Kidney (tissue), 14 donors: ENCODE results near the gene SLC52A1. TPM values are rescaled to one million over a fixed set of nuclear protein-coding genes. Genes with fewer than 3 reads are reported as not detected.

Experiments used
- DNase-seq, 5 donors: peaks; one replicate each; pipeline ENCODE4 v3.0.0-alpha.2; 2013 to 2020
- FAIRE-seq: peaks from 2 replicates; lab custom pipeline; 2012; peaks lifted over from hg19 to GRCh38; lab: Jason Lieb, UNC
- H3K27ac ChIP-seq, 2 donors: one replicate each; pipeline ENCODE4 v1.7.0; 2013; ENCODE audit warnings: low read depth in 2 of 2, low read length in 2 of 2, inconsistent platforms in 1 of 2
- H3K27me3 ChIP-seq: one replicate; pipeline ENCODE4 v1.7.1; 2013; ENCODE audit warnings: low read length, inconsistent platforms; ENCODE audit not compliant: control insufficient read depth, insufficient read depth
- H3K36me3 ChIP-seq, 3 donors: one replicate each; pipeline versions ENCODE4 v1.7.0 to v1.7.1; 2013; ENCODE audit warnings: low read length in 3 of 3, control low read depth in 1 of 3, inconsistent platforms in 1 of 3; ENCODE audit not compliant: insufficient read depth in 3 of 3, control insufficient read depth in 2 of 3
- H3K4me1 ChIP-seq, 3 donors: one replicate each; pipeline versions ENCODE4 v1.7.0 to v1.7.1; 2013; ENCODE audit warnings: low read length in 3 of 3, inconsistent platforms in 1 of 3, low read depth in 1 of 3; ENCODE audit not compliant: control insufficient read depth in 2 of 3, insufficient read depth in 2 of 3
- H3K4me3 ChIP-seq, 3 donors: one replicate each; pipeline versions ENCODE4 v1.7.0 to v1.8.1; 2013; ENCODE audit warnings: low read length in 3 of 3, control low read depth in 1 of 3, inconsistent platforms in 1 of 3
- H3K9ac ChIP-seq, 3 donors: one replicate each; pipeline versions ENCODE4 v1.7.0 to v1.7.1; 2013; ENCODE audit warnings: low read length in 3 of 3, control low read depth in 1 of 3, inconsistent platforms in 1 of 3
- H3K9me3 ChIP-seq, 3 donors: one replicate each; pipeline versions ENCODE4 v1.7.0 to v1.7.1; 2013; ENCODE audit warnings: low read length in 3 of 3, control low read depth in 1 of 3, inconsistent platforms in 1 of 3; ENCODE audit not compliant: control insufficient read depth in 2 of 3, insufficient read depth in 1 of 3
- intact Hi-C: fragments of 100-400 bp; cut with DNase I; formaldehyde crosslinking; loops from one replicate; pipeline ENCODE4 v1.11.1; 2022
- polyA plus RNA-seq: library from polyadenylated mRNA; stranded (reverse); fragments of 350-450 nt; fragmentation: Illumina TruSeq; extraction: RNeasy Lipid Tissue Mini Kit (QIAGEN cat#74804); gene quantifications from one replicate; pipeline ENCODE4 v1.2.3, GENCODE V29; 2014; ENCODE audit warnings: low read depth, low replicate concordance; ENCODE audit not compliant: insufficient read depth
- total RNA-seq: library from RNA; stranded (reverse); fragmentation: NEBNext Ultra II Directional; extraction: Animal tissue kit (Norgen Biotek cat#: 25700); gene quantifications from one replicate; pipeline ENCODE4 v1.2.1, GENCODE V29; 2021
- TF ChIP-seq, protein P1 (sequence below): IDR thresholded peaks from 3 replicates; pipeline ENCODE4 v1.5.1; 2012; ENCODE audit warnings: mild to moderate bottlenecking, moderate library complexity, borderline replicate concordance; ENCODE audit not compliant: insufficient read depth; ENCODE audit errors: extremely low read depth
- donor health status: control.
- donor health status: control.
- donor health status: control.
- donor health status: control.
- donor health status: control.
- donor health status: DM: yes; HTN: yes; CAD: no.
- donor health status: Normal renal cell carcinoma (clear cell type).

SLC52A1 gene
- total and polyA plus RNA-seq, 2 donors from 2014 or later, result 0.19 to 0.90 TPM

DNA sequence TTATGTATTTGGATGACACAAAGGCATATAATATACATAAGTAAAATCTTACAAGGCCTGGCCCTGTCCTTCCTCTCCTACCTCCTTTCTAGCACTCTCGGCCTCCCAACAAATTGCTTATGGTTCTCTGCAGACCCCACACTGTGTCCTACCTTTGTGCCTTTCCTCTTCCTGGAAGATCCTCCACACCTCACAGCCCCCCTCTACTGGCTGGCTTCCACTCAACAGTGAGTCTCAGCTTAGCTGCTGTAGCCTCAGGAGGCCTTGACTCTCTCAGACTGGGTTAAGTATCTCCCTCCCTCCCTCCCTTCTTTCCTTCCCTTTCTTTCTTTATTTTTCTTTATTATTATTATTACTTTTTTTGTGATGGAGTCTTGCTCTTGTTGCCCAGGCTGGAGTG, 8.3 kb upstream of the SLC52A1 start:
- Histone ChIP-seq H3K9ac (no peak overlapping the region), H3K9me3 (no peaks in the 10 kb centered on the region), H3K4me3 (no peak overlapping the region), H3K36me3 (no peaks in the 10 kb centered on the region), H3K27ac (no peak overlapping the region), H3K4me1 (no peaks in the 10 kb centered on the region), H3K27me3 (no peaks in the 10 kb centered on the region)
- intact Hi-C loops, result no loop called here
- DNase-seq (no peak), FAIRE-seq (no peak)
- TF ChIP-seq, protein P1, sequence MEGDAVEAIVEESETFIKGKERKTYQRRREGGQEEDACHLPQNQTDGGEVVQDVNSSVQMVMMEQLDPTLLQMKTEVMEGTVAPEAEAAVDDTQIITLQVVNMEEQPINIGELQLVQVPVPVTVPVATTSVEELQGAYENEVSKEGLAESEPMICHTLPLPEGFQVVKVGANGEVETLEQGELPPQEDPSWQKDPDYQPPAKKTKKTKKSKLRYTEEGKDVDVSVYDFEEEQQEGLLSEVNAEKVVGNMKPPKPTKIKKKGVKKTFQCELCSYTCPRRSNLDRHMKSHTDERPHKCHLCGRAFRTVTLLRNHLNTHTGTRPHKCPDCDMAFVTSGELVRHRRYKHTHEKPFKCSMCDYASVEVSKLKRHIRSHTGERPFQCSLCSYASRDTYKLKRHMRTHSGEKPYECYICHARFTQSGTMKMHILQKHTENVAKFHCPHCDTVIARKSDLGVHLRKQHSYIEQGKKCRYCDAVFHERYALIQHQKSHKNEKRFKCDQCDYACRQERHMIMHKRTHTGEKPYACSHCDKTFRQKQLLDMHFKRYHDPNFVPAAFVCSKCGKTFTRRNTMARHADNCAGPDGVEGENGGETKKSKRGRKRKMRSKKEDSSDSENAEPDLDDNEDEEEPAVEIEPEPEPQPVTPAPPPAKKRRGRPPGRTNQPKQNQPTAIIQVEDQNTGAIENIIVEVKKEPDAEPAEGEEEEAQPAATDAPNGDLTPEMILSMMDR, result no peak

DNA sequence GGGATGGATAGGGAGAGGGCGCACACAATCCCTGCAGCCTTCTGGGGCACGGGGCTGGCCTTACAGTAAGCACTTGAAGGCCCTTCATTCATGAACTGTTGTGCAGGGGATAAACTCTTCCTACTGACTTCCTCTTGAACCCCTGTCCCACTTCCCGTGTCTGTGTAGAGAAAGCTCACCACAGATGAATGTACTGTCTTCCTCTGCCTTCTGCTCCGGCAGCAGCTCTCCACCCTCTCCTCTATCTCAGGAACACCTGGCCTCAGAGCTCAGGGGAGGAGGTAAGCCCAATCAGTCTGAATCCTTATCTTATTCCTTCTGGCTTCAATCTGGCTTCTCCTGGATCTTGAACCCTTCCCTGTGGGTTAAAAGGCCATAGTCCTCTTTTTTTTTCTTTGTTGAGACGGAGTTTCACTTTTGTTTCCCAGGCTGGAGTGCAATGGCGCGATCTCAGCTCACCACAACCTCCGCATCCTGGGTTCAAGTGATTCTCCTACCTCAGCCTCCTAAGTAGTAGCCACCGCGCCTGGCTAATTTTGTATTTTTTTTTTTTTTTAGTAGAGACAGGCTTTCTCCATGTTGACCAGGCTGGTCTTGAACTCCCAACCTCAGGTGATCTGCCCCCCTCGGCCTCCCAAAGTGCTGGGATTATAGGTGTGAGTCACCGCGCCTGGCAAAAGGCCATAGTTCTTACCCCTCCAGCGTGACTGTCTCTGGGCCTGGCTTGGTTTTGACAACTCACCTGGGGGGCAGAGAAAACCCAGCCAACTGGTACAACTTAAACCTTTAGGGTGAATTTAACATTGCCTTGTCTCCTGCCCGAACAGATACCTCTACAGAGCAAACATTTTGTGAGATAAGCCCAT, 7.2 kb upstream of the SLC52A1 start:
- TF ChIP-seq, protein P1, result no peak
- intact Hi-C loops, result no loop called here
- Histone ChIP-seq H3K4me1 (no peaks in the 10 kb centered on the region), H3K27ac (no peak overlapping the region), H3K9me3 (no peaks in the 10 kb centered on the region), H3K36me3 (no peaks in the 10 kb centered on the region), H3K4me3 (no peak overlapping the region), H3K9ac (no peak overlapping the region), H3K27me3 (no peaks in the 10 kb centered on the region)
- no peak for FAIRE-seq
- DNase-seq, result no peak

DNA sequence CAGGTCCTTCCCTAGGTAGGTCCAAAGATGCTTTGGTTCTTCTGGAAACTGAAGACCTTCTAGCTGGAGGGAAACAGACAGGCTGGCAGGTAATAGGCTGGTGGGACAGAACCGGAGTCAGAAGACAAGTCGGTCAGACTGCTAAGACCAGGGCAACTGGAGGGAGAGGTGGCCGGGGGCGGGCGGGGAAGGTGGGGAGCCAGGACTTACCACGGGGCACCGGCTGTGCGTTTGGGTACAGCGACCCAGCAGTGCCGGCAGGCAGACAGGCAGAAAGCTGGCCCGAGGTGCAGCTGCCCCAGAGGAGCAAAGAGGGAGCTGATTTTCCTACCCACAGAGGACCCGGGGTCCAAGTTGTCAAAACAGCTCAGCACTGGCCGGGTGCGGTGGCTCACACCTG, 575 bp downstream of the SLC52A1 start:
- intact Hi-C loops, result no loop called here
- Histone ChIP-seq H3K36me3 (no peaks in the 10 kb centered on the region), H3K27ac (no peak overlapping the region), H3K4me3 (no peak overlapping the region), H3K9me3 (no peaks in the 10 kb centered on the region), H3K4me1 (no peaks in the 10 kb centered on the region), H3K9ac (no peak overlapping the region), H3K27me3 (no peaks in the 10 kb centered on the region)
- DNase-seq (no peak), FAIRE-seq (no peak)
- TF ChIP-seq, protein P1, result no peak

DNA sequence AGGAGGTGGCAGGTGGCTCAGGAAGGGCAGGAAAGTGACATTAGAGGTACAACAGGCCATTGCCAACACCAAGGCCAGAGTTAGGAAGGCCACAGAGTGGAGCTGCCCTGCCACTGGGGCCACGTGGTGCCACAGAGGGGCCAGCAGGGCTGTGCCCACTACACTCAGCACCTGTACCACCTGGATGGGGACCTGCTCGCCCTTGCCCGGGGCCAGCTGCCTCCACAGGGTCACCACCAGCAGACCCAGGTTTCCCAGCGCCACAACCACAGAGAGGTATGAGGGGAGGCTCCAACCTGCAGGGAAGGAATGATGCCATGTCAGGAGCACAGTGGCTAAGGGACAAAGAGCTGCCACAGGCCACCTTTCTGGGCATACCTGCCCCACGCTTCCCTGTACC, 1.2 kb downstream of the SLC52A1 start:
- intact Hi-C loops, result no loop called here
- no peaks in the 10 kb centered on the region for H3K27me3 ChIP-seq
- DNase-seq, result no peak
- no peaks in the 10 kb centered on the region for H3K36me3 ChIP-seq
- TF ChIP-seq, protein P1, result no peak
- no peaks in the 10 kb centered on the region for H3K4me1 ChIP-seq
- no peak for FAIRE-seq
- H3K9ac ChIP-seq, result no peak overlapping the region
- H3K9me3 ChIP-seq, result no peaks in the 10 kb centered on the region
- H3K4me3 ChIP-seq, result no peak overlapping the region
- H3K27ac ChIP-seq, result no peak overlapping the region
